Measurements from ENCODE around the gene EXTL1. TPM values are rescaled to one million over a fixed set of nuclear protein-coding genes. Genes with fewer than 3 reads are reported as not detected.

Gene EXTL1
- total and polyA plus RNA-seq, 8 donors: 0.18 to 26.3 (median 0.31) TPM; not detected in 4

- 0 to 1% (median 0%) methylated on average over 59 to 60 of the region's 60 CpGs for WGBS, 5 donors
- H3K4me3 ChIP-seq: peak overlapping the region; percentile 62 to 93 (median 87)
- H3K9me3 ChIP-seq: no peaks in the 10 kb centered on the region
- peaks cover 0 to 22% (median 4%) of the 10 kb centered on the region in 3 donors for H3K27me3 ChIP-seq
- TF ChIP-seq POLR2A (IDR thresholded peaks at IDR 0.05) (peak in 1 of 4 donors; percentile 29), CTCF (IDR thresholded peaks at IDR 0.05) (no peak), POLR2AphosphoS5 (IDR thresholded peaks at IDR 0.05) (peak; percentile 38 to 85 (median 80))
- intact Hi-C loops (cut with DNase I; ENCODE audit: low total_unique reads): loop anchor here (5.0 to 10.0 kb wide), 2 partner anchors 109 to 127 kb away; no protein-coding TSS in a partner anchor
- peak; percentile 97 for DNase-seq
- H3K36me3 ChIP-seq: no peaks in the 10 kb centered on the region
- peaks cover 16 to 21% (median 20%) of the 10 kb centered on the region in 4 donors for H3K4me1 ChIP-seq
- peak overlapping the region; percentile 78 to 92 (median 86) for H3K27ac ChIP-seq
Measured at GRCh38 chr1:26035203-26035958, 13.8 kb downstream of the EXTL1 start.

- intact Hi-C loops (cut with DNase I; ENCODE audit: low total_unique reads): loop anchor here (5.0 to 10.0 kb wide), 2 partner anchors 109 to 126 kb away; no protein-coding TSS in a partner anchor
- TF ChIP-seq EP300 (IDR thresholded peaks at IDR 0.05) (no peak), CTCF (IDR thresholded peaks at IDR 0.05) (peak in 6 of 7 experiments; percentile 99 to 100 (median 100)), POLR2AphosphoS5 (IDR thresholded peaks at IDR 0.05) (peak in 2 of 3 donors; percentile 9 to 59), POLR2A (IDR thresholded peaks at IDR 0.05) (no peak)
- DNase-seq: peak; percentile 85 to 94
- Histone ChIP-seq H3K9me3 (no peaks in the 10 kb centered on the region), H3K36me3 (no peaks in the 10 kb centered on the region), H3K27me3 (peaks cover 0 to 19% (median 5%) of the 10 kb centered on the region in 3 donors), H3K27ac (peak overlapping the region; percentile 78 to 92 (median 86)), H3K4me1 (peaks cover 16 to 21% (median 20%) of the 10 kb centered on the region in 4 donors), H3K4me3 (peak overlapping the region; percentile 62 to 93 (median 87))
- WGBS, 5 donors: 0 to 9% (median 8%) methylated on average over 25 to 39 of the region's 39 CpGs
Measured at GRCh38 chr1:26035959-26036755, 14.6 kb downstream of the EXTL1 start.

- no peak for DNase-seq
- Histone ChIP-seq H3K27me3 (peaks cover 0 to 26% (median 11%) of the 10 kb centered on the region in 3 donors), H3K36me3 (no peaks in the 10 kb centered on the region), H3K4me3 (no peak overlapping the region), H3K27ac (no peak overlapping the region), H3K9me3 (no peaks in the 10 kb centered on the region), H3K4me1 (peaks cover 16 to 21% (median 20%) of the 10 kb centered on the region in 4 donors)
- intact Hi-C loops (cut with DNase I; ENCODE audit: low total_unique reads): loop anchor here (5.0 to 10.0 kb wide), 2 partner anchors 108 to 125 kb away; no protein-coding TSS in a partner anchor
- TF ChIP-seq POLR2AphosphoS5 (IDR thresholded peaks at IDR 0.05): no peak
- no peak for TF ChIP-seq CTCF (IDR thresholded peaks at IDR 0.05)
- no peak for TF ChIP-seq POLR2A (IDR thresholded peaks at IDR 0.05)
- no peak for TF ChIP-seq EP300 (IDR thresholded peaks at IDR 0.05)
- 61 to 75% (median 70%) methylated on average over 10 to 11 of the region's 11 CpGs for WGBS, 5 donors
Measured at GRCh38 chr1:26036756-26037281, 15.2 kb downstream of the EXTL1 start.

- H3K27ac ChIP-seq: no peak overlapping the region
- no peaks in the 10 kb centered on the region for H3K9me3 ChIP-seq
- DNase-seq: no peak
- peaks cover 0 to 37% (median 18%) of the 10 kb centered on the region in 3 donors for H3K27me3 ChIP-seq
- WGBS, 5 donors: 71 to 87% (median 77%) methylated on average over 6 of the region's 6 CpGs
- intact Hi-C loops (cut with DNase I; ENCODE audit: low total_unique reads): loop anchor here (5.0 to 10.0 kb wide), 2 partner anchors 107 to 124 kb away; no protein-coding TSS in a partner anchor
- H3K36me3 ChIP-seq: no peaks in the 10 kb centered on the region
- H3K4me1 ChIP-seq: peaks cover 16 to 21% (median 20%) of the 10 kb centered on the region in 4 donors
- TF ChIP-seq CTCF (IDR thresholded peaks at IDR 0.05): no peak
- TF ChIP-seq POLR2A (IDR thresholded peaks at IDR 0.05): no peak
- no peak for TF ChIP-seq POLR2AphosphoS5 (IDR thresholded peaks at IDR 0.05)
- no peak overlapping the region for H3K4me3 ChIP-seq
Measured at GRCh38 chr1:26037904-26038303, 16.3 kb downstream of the EXTL1 start.
